ENCODE data around the gene RFXAP.

RFXAP gene

DNA sequence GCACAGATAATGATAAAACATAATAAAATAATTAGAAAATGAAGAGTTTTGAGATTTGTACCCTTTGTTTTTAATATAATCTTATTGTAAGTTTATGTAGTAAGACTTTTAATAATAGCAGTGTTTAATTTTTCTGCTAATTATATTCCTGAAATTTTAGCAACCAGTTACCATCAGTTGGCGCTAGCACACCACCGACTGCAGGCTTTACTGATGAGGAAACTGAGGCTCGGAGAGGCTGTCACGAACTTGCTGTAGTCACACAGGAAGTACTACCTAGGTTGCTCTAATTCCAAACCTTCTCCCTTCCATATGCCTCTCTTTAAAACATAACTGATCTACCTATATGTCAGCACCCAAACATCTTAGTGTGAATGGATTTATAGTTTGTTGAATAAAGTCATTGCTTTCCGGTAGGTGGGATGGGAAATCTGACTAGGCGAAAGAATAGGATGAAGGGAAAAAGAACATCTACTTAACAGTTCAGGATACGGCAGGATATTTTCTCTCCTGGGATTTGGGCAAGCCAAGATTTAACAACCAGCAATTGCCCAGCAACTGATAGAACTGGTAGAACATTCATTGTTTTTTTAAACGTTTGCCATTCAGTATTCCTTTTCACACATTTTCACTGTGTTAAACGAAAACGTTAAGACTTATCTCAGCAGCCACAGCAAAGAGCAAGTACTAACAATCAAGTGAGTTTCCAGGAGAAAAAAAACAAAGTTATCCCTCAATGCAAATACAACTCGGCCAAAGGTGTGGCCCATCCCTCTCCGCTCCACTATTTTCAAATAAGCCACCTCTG is 822 bp upstream of the RFXAP start:
- DNase-seq: no peak

DNA sequence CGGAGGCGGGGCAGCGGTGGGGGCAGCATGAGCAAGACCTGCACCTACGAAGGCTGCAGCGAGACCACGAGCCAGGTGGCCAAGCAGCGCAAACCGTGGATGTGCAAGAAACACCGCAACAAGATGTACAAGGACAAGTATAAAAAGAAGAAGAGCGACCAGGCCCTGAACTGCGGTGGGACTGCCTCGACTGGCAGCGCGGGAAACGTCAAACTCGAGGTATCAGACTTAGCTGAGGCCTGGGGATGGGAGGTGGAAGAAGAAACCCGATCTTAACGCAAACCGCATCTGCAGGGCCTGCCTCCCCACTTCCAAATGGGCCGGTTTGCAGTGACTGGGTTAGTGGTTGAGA is 693 bp downstream of the RFXAP start:
- DNase-seq: no peak

DNA sequence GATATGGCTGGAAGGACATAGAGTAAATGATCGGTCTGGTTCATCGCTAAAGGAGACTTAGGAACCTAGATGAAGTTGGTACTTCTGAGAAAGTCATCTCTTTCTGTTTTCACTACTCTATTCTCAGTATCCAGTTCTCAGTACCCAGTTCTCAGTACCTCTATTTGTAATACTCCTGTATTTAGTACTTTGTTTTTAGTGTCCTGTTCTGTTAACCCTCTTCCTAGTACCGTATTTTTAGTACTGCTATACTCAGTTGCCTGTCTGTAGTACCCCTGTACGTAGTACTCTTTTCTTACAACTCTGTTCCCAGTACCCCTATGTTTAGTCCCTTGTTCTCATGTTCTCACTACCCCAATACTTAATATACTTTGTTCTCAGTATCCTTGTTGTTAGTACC is 1.2 kb downstream of the RFXAP start:
- DNase-seq: no peak

DNA sequence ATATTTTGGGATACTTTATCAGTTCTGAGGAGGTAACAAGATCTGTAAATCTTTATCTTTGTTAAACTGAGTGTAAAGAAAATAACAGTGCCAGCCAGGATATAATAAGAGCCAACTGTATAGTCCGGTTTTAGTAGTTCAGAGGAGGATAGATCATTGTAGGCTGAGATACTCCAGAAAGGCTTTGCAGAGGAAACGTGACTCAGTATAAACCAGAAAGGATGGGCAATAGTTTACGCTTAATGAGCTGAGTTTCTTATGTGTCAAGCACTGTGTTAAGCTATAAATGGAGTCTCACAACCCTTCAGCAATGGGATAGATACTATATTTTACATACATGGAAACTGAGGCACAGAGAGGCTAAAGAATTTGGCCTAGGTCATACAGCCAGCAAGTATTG is 3.8 kb downstream of the RFXAP start:
- no peak for DNase-seq

DNA sequence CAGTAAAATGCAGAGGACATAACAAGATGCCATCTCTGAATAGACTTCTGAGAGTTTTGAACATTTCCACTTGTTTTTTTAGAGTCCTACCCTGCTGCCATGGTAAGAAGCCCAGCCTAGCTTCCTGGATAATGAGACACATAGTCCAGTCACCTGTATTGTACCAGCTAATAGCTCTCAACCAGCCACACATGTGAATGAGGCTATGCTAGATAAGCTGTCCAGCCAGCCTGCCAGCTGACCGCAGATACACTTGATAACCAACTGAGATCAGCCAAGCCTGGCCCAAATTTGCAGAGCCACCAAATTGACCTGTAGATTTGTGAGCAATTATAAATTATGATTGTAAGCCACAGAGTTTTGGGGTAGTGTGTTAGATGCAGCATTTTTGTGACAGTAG is 10.7 kb downstream of the RFXAP start:
- DNase-seq: no peak

DNA sequence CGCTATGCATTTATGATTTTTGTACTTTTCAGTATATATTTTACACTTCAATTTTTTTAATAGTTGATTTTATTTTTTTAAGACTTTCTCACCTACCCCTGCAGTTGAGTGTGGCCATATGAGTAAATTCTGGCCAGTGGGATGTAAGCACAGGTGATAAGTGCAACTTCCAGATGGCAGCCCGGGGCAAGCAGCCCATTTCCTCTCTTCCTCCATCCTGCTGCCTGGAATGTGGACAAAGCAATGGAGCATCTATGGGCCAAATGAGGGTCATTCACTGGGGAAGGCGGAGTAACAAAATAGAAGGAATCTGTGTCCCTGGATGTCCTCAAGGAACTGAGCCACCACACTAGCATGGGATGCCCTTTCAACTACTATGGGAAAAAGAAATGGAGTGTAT is 12.3 kb downstream of the RFXAP start:
- DNase-seq: no peak

DNA sequence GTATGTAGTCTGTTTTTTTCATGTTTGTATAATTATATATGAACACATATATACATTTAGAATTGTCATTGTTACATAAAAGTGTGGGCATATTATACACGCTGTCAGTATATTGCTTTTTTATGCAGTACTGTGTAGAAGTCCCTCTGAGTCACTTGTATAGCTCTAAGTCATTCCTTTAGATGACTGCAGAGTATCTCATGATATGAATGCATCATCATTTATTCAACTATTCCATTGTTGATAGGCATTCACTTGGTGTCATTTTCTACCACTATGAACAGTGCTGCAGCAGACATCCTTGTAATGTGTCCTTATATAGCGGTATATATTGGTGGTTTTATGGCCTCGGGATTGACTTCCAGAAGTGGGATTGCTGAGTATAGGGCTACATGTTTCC is 15.3 kb downstream of the RFXAP start:
- no peak for DNase-seq

DNA sequence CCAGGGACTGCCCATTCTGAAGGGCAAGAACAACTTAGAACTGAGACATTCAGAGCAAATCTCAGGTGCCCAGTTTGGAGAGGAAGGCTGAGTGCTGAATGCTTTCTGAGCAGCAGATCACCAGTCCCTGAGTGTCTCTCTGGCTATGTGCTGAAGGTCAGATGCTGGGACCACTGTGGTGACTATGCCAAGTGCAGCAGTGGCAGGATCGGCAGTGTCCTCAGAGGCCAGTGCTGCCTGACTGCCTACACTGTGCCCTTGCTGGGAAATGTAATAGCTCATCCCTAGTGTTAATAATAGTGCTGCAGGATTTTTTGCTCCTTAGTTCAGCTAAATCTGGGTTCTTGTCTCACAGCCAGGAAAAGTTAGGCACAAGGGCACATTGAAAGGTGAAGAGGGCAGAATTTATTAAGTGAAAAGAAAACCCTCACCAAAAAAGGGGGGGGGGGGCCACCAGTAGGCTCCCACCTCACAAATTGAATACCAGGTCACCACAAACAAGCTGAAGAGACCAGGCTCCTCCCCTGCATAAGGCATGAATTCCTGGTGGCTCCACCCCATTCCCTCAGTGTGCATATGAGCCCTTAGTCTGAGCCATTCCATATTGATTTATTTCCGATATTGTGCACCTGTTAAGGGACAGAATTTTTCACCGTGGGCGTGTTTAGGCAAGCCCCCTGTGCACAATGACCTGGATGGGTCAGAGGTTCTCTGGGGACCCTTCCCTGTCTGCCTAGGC is 18.5 kb downstream of the RFXAP start:
- DNase-seq: no peak

DNA sequence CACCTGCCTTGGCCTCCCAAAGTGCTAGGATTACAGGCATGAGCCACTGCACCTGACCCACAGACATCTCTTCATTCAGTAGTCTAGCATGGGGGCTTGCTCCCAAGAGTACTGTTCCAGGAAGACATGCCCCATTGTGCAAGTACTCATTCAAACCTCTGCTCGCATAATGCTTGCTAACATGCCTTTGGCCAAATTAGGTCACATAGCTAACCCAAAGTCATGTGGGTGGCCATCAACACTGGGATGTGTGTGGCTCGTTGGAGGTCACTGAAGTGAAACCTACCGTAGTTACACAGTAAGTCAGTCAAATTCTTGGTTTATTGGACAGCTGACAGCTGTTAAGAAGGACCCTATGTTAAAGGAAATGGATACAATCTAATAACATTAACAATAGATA is 20.3 kb downstream of the RFXAP start:
- no peak for DNase-seq

DNA sequence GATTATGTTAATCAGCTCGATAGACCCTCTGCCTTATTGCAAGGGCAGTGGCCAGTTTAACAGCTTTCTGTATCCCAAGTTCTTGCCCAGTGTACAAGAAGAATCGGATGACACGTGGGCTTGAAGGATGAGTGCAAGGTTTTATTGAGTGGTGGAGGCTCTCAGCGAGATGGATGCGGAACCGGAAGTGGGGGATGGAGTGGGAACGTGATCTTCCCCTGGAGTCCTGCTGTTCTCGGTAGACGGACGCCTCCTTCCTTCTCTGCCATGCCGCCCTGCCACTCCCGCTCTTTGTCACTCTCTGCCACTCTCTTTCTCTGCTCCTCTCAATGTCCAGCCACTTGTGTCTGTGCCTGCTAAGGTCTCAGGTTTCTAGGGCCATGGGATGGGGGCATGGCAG is 21.0 kb downstream of the RFXAP start:
- DNase-seq: peak; percentile 32

DNA sequence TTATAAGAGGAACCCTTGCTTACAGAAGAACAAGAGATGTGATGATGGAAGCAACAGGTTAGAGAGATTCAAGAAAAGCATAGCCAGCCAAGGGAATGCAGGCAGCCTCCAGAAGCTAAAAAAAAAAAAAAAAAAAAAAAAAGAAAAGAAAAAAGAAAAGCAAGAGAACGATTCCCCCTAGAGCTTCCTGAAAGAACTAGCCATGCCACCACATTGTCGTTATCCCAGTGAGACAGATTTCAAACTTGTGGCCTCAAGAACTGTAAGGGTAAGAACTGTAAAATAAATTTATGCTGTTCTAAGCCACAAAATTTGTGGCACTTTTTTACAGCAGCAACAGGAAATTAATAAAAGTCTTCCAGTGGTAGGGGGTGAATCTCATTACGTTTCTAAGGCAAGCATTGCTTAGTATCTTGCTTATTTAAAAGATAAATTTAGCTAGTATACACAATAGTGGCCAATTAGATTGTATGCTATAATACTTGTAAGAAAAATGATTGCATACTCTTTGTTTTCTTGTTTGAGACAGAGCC is 21.8 kb downstream of the RFXAP start:
- DNase-seq: peak; percentile 19

DNA sequence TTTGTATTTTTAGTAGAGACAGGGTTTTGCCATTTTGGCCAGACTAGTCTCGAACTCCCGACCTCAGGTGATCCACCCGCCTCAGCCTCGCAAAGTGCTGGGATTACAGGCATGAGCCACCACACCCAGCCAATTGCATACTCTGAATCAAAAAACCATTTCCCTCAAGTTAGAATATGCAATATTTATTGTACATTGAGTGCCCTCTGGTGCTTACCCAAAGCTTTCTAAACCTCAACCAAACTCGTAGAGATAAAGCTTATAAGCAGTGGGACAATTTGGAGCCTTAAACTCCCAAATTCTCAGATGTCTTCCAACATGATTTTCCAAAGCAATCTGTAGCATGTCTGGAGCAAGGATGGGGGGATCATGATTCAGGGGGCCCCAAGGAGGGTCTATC is 22.4 kb downstream of the RFXAP start:
- DNase-seq: no peak

DNA sequence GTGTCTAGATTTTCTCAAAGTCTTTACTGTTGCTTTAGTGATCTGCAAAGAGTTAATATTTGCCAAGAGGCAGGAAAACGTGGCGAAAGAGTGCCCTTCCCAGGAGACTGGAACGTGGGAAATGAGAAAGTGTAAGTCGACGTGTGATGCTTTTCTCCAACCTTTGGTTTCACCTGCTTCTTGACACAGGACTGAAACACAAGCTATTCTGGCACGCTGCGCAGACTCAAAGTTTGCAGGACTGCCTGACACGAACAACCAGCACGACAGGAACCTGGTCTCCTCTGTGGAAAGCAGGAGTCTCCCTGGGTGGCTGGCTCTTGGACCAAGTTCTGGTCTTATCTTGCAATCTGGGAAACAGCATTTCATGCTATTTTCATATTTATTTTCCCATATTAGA is 28.6 kb downstream of the RFXAP start:
- no peak for DNase-seq

DNA sequence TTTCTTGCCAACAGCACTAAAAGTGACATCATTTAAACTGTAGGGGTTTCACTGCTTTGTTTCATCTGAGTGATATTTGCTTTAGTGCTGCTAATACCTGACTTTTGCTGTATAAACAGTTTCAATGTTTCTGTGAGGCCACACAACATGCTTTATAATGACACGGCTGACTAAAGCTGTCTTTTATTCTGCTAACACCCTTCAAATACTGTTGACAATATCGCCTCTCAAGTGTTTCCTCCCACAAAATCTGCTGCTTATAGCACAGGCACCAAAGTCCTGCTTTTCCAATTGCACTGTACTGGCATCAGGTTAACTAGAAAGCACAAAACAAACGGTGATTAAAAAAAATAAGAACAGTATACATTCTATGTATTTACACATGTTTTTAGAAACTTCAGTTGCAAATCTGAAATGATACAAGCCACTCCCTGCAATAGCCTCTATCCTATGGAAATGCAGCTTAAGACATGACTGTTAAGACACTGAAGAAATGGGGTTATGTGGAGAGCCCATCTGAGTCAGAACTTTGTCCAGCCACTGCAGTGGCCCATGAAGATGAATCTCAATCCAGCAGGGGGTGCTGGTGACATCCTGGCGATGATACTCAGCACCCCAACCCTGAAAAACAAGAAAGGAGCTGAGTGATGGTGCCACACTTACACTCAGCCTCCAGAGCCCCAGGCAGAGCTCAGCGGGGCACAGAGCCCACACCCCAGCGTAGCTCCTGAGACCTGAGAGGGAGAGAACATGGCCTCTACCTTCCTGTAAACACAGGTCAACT is 29.4 kb downstream of the RFXAP start:
- DNase-seq: peak; percentile 90

DNA sequence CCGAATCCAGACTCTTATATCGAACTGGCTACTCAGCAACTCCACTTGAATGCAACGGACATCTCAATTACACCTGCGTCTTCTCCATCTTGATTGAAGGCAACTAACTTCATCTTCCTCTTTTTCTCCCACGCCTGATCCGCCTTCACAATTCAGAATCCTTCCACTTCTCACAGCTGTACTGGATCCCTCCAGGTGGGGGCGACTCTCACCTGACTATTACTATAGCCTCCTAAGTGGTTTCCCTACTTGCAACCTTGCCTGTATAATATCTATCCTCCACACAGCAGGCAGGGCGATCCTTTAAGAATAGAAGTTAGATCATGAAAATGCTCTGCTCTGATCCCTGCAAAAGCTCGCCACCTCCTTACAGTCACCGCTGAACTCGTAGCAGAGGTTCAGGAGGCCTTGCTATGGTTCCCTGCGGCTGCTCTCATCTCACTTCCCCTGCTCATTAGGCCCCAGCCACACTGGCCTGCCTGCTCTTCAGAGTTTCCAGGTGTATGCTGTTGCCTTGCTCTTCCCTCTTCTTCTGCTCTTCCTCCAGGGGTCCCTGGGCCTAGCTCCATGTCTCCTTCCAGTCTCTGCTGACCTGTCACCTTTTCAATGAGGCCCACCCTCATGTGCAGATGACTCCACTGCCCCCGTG is 31.9 kb downstream of the RFXAP start:
- no peak for DNase-seq

DNA sequence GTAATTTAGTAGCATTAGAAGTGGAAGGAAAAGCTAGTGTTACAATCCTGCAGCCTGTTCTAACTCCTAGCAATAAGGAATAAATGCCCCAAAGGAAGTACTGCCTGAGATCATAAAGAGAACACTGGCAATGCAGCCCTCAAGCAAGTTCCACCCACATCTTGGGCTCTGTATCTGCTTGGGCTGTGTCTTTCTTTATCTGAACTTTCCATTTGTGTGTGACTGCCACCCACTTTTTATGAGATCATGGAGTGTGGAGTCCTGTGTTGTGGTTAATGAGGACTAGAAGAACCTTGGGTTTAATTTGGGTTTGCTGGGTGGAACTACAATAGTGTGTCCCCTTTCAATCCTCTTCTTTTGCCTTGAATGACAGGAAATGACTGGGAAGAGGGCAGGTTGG is 38.2 kb downstream of the RFXAP start:
- no peak for DNase-seq

DNA sequence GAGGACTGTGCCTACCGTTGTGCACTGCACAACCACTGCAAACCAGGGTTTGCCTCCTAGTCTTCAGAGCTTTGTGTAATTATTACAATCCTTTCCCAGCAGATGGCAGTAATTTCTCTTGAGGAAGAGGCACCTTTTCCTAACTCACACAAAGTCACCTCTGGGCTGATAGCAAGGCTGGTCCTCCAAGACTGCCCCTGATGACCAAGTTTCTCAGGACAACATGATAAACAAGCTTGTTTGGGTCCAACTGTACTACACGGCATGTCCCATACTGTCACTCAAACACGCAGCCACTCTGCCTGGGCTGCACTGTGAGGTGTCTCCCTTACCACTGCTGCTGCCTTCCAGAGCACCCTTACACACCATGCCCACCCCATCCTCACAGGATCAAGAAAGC is 39.3 kb downstream of the RFXAP start:
- DNase-seq: peak; percentile 68

DNA sequence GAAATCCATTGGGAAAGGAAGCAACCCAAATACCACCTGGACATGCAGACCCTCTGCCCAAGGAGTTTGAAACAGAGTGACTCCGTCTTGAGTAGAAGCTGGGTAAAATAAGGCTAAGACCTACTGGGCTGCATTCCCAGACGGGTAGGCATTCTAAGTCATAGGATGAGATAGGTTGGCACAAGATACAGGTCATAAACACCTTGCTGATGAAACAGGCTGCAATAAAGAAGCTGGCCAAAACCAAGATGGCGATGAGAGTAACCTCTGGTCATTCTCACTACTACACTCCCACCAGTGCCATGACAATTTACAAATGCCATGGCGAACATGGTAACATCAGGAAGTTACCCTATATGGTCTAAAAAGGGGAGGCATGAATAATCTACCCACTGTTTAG is 40.2 kb downstream of the RFXAP start:
- no peak for DNase-seq

DNA sequence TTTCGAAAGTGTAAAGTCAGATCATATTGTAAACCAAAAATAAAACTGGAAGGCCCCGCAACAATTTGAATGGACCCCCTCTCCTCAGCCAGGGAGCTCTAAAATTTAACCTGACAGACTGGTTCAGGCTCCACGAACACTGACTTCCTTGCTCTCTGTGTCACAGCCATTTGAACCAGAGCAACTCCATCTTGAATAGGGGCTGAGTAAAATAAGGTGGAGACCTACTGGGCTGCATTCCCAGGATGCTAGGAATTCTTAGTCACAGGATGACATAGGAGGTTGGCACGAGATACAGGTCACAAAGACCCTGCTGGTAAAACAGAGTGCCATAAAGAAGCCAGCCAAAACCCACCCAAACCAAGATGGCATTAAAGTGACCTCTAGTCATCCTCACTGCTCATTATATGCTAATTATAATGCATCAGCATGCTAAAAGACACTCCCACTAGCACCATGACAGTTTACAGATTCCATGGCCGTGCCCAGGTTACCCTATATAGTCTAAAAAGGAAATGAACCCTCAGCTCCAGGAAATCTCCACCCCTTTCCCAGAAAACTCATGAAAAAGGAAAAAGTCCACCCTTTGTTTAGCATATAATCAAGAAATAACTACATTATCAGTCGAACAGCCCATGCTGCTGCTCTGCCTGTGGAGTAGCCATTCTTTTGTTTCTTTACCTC is 43.1 kb downstream of the RFXAP start:
- DNase-seq: no peak

DNA sequence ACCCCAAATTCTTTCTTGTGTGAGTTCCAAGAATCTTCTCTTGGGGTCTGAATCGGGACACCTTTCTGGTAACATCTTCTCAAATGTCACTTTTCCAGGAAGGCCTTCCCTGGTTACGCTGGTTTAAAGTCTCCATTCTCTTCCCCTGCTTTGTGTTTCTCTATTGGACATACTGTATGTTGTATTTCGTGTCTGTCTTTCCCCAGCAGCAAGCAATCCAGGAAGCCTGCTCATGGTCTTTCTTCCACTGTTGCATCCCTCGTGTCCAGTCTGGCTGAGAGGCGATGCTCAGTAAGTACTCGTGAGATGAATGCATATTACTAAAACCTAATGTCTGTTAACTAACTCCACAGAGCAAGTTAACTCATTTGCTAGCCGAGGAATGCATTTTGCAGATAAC is 43.7 kb downstream of the RFXAP start:
- DNase-seq: no peak

DNA sequence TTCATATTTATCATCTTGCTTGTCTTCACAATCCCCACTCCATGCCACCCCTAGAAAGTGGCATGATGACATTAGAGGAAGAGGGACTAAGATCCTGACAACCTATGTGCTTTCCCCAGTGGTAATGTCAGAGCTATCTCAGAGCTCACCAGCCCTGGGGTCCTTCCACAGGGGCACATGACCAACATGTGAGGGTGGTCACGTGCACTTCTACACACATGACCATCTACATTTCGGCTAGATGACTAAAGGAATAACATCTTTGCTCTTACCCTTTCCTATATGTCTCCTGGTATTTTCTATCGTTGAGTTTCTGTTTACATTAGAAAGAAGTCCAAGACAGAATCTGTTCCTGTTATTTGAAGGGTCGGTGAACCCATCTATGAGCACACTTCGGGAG is 46.2 kb downstream of the RFXAP start:
- DNase-seq: no peak

DNA sequence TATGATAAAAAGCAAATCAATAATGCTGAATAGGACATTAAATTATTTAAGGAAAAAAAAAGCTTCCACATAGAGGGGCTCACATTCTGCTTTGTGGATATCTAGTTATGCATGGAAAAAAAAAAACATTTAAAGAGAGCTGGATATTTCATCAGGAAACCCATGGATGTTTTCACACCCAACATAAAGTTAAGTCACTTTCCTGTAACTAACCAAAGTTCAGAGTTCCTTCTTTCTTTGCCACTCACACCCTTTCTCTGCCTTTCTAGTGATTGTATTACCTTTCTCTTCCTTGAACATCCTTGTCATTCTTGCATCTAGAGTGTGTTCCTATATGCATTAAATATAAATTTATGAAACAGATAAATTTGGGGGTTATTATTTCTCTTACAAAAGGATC is 47.2 kb downstream of the RFXAP start:
- no peak for DNase-seq

Measured in DMS153 (cell line).